Loucy (cell line): ENCODE results near the gene TUBA4A.

Experiments
- EZH2phosphoT487 ChIP-seq: fragments of 200-600 bp; IDR thresholded peaks from 2 replicates; pipeline ENCODE4 v1.6.1; 2018; ENCODE audit warnings: antibody characterized with exemption, mild to moderate bottlenecking, moderate library complexity, borderline replicate concordance
- TF ChIP-seq, protein P1 (sequence below): fragments of 200-600 bp; sonication (generic); conservative IDR thresholded peaks from 2 replicates; pipeline ENCODE4 v1.5.1; 2014; ENCODE audit warnings: mild to moderate bottlenecking, antibody characterized with exemption, low read length

DNA sequence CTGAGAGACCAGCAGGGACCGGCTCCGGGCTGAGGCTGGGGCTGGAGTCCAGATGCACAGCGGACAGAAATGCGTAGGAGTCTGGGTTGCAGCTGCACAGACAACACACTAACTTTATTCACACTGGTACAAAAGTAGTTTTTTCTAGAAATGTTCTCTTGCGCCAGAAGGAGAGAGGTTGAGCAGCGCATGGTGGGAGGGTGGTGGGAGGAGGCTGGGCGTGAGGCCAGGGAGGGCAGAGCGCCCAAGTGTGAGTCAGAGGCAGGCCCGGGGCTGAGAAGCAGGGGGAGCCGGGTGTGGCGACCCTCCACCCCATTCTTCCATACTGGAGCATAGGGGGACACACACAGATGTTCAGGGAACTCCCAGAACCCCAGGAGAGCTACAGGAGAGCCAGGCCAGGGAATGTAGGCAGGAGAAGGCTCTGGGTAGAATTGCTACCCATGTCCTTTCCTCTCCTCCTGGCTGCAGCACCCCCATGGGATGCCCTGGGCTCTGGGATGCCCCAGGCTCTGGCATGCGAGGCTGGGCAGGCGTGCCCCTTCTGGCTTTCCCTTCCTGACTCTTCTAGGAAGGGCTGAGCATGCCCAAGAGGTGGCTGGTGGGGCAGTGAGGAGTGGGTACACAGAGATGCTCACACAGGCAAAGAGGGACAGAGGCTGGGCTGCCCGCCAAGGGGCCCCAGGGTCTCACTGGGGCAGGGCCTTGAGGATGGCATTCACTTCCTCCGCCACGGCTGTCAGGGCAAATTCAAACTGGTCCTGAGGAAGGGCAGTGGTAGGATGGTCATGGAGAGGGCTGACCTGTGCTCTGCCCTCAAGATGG, 36.0 kb upstream of the TUBA4A start:
- TF ChIP-seq, protein P1, sequence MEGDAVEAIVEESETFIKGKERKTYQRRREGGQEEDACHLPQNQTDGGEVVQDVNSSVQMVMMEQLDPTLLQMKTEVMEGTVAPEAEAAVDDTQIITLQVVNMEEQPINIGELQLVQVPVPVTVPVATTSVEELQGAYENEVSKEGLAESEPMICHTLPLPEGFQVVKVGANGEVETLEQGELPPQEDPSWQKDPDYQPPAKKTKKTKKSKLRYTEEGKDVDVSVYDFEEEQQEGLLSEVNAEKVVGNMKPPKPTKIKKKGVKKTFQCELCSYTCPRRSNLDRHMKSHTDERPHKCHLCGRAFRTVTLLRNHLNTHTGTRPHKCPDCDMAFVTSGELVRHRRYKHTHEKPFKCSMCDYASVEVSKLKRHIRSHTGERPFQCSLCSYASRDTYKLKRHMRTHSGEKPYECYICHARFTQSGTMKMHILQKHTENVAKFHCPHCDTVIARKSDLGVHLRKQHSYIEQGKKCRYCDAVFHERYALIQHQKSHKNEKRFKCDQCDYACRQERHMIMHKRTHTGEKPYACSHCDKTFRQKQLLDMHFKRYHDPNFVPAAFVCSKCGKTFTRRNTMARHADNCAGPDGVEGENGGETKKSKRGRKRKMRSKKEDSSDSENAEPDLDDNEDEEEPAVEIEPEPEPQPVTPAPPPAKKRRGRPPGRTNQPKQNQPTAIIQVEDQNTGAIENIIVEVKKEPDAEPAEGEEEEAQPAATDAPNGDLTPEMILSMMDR, result no peak
- TF ChIP-seq EZH2phosphoT487, result no peak
